IPS-20b (cell line): ENCODE results near the gene PCDHGB3.
"Not testable (repeated sequence)": the region's sequence is repeated elsewhere in the genome, so short reads cannot be mapped to it uniquely, and the experiment has no call there.

Experiments used
- H3K27ac ChIP-seq: one replicate; pipeline ENCODE4 v1.5.1; 2013; ENCODE audit warnings: low read length
- H3K27me3 ChIP-seq: 2 replicates; pipeline ENCODE4 v1.6.1; 2013; ENCODE audit warnings: mild to moderate bottlenecking, low read length, inconsistent platforms; ENCODE audit not compliant: insufficient read depth
- H3K36me3 ChIP-seq: 2 replicates; pipeline ENCODE4 v1.6.1; 2013; ENCODE audit warnings: low read depth, mild to moderate bottlenecking, inconsistent platforms, low read length, moderate library complexity; ENCODE audit not compliant: insufficient read depth
- H3K4me1 ChIP-seq: 2 replicates; pipeline ENCODE4 v1.6.1; 2013; ENCODE audit warnings: mild to moderate bottlenecking, control low read depth, inconsistent platforms, low read length, moderate library complexity; ENCODE audit not compliant: insufficient read depth
- H3K4me3 ChIP-seq: 2 replicates; pipeline ENCODE4 v1.5.1; 2013; ENCODE audit warnings: mild to moderate bottlenecking, low read length, inconsistent platforms
- H3K9ac ChIP-seq: 2 replicates; pipeline ENCODE4 v1.6.1; 2013; ENCODE audit warnings: low read depth, mild to moderate bottlenecking, inconsistent platforms, low read length, moderate library complexity
- H3K9me3 ChIP-seq: 2 replicates; pipeline ENCODE4 v1.6.1; 2013; ENCODE audit warnings: mild to moderate bottlenecking, low read depth, low read length, inconsistent platforms; ENCODE audit not compliant: insufficient read depth

PCDHGB3 gene

DNA sequence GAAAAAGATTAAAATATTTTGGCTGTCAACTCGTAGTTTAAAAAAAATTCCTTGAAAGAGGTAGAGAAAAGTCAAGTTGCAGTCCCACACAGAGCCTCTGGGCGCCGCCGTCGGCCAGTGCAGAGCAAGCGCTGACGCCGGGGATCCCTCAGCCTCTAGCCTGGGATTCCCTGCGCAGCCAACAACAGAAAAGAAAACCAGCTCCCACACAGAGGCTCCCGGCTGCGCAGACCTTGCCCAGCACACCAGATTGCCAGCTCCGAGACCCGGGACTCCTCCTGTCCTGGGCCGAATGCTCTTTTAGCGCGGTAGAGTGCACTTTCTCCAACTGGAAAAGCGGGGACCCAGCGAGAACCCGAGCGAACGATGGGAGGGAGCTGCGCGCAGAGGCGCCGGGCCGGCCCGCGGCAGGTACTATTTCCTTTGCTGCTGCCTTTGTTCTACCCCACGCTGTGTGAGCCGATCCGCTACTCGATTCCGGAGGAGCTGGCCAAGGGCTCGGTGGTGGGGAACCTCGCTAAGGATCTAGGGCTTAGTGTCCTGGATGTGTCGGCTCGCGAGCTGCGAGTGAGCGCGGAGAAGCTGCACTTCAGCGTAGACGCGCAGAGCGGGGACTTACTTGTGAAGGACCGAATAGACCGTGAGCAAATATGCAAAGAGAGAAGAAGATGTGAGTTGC, 47.6 kb downstream of the PCDHGB3 start, which contains the start of gene PCDHGB7:
Gene PCDHGB7, plus strand, starts transcription at position 184 of the 679 bp plus-strand sequence. Its CDS starts 183 bp downstream, at position 367.
- H3K9ac ChIP-seq = peak within 1 kb of the TSS; percentile 78
- H3K27ac ChIP-seq, H3K4me1 ChIP-seq: not testable (repeated sequence)
- H3K36me3 ChIP-seq = peaks cover 26% of the 10 kb centered on the region; the same call in 1 of the 2 replicates
- peak within 1 kb of the TSS; percentile 72 for H3K4me3 ChIP-seq
- peaks cover 13% of the 10 kb centered on the region for H3K27me3 ChIP-seq
- peaks cover 57% of the 10 kb centered on the region for H3K9me3 ChIP-seq

DNA sequence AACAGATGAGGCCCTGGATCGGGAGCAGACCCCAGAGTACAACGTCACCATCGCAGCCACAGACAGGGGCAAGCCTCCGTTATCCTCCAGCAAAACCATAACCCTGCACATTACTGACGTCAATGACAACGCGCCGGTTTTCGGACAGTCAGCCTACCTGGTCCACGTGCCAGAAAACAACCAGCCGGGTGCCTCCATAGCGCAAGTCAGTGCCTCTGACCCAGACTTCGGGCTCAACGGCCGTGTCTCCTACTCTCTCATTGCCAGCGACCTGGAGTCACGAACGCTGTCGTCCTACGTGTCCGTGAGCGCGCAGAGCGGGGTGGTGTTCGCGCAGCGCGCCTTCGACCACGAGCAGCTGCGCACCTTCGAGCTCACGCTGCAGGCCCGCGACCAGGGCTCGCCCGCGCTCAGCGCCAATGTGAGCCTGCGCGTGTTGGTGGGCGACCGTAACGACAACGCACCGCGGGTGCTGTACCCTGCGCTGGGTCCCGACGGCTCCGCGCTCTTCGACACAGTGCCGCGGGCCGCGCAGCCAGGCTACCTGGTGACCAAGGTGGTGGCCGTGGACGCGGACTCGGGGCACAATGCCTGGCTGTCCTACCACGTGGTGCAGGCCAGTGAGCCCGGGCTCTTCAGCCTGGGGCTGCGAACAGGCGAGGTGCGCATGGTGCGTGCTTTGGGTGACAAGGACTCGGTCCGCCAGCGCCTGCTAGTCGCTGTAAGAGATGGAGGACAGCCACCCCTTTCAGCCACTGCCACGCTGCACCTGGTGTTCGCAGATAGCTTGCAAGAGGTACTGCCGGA, 49.2 kb downstream of the PCDHGB3 start:
- no peak overlapping the region for H3K27ac ChIP-seq
- 0 out of 2 replicates have a peak overlapping the region, but pooled peaks have one; percentile 72 for H3K4me3 ChIP-seq
- no peak overlapping the region for H3K9ac ChIP-seq
- H3K27me3 ChIP-seq = peaks cover 13% of the 10 kb centered on the region
- H3K4me1 ChIP-seq = no peaks in the 10 kb centered on the region
- H3K36me3 ChIP-seq = peaks cover 26% of the 10 kb centered on the region; the same call in 1 of the 2 replicates
- H3K9me3 ChIP-seq = peaks cover 57% of the 10 kb centered on the region

DNA sequence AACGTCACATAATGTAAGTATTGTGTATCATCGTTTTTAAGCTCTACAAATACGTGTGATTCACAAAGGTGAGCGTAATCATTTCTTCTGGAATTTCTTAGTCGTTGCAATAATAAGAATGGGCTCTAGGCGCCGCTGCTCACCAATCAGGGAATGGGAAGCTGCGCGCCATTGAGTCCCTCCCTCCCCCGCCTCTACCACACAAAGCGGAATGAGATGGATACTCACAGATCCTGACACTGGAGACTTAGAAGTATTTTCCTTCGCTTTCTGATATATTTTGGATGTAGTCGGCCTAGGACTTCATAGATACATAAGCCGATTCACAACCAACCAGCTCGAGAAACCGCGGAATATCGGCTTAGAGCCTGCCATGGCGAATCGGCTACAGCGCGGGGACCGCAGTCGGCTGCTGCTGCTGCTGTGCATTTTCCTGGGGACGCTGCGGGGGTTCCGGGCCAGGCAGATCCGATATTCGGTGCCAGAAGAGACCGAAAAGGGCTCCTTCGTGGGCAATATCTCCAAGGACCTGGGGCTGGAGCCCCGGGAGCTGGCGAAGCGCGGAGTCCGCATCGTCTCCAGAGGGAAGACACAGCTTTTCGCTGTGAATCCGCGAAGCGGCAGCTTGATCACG, 50.9 kb downstream of the PCDHGB3 start, which contains the start of gene PCDHGA11:
Gene PCDHGA11, plus strand, starts transcription at position 197 of the 634 bp plus-strand sequence. Its CDS starts 177 bp downstream, at position 374.
- Histone ChIP-seq H3K9ac (no peak within 1 kb of the TSS), H3K27ac (no peak within 1 kb of the TSS), H3K4me1 (no peaks in the 10 kb centered on the region), H3K4me3 (peak within 1 kb of the TSS; percentile 8; the same call in 1 of the 2 replicates), H3K27me3 (peaks cover 13% of the 10 kb centered on the region), H3K36me3 (peaks cover 28% of the 10 kb centered on the region; the same call in 1 of the 2 replicates), H3K9me3 (peaks cover 69% of the 10 kb centered on the region)

- H3K36me3 ChIP-seq = peaks cover 32% of the 10 kb centered on the region; the same call in 1 of the 2 replicates
- peaks cover 13% of the 10 kb centered on the region for H3K27me3 ChIP-seq
- H3K4me1 ChIP-seq = no peaks in the 10 kb centered on the region
- no peak overlapping the region for H3K9ac ChIP-seq
- H3K9me3 ChIP-seq = peaks cover 74% of the 10 kb centered on the region
- H3K27ac ChIP-seq = no peak overlapping the region
- peak overlapping the region; percentile 5; the same call in 1 of the 2 replicates for H3K4me3 ChIP-seq
These were observed 51.4 kb downstream of the PCDHGB3 start for GRCh38 chr5:141421489-141421855.
